ENCODE data around the gene FRAT2. TPM values are rescaled to one million over a fixed set of nuclear protein-coding genes. Genes with fewer than 3 reads are reported as not detected.

The FRAT2 gene
- total RNA-seq, 1 experiment from 2014 or later: 16.7 TPM

- in situ Hi-C loops (cut with HindIII; ENCODE audit: low pct_unique_long_range_greater_than_20kb, low sequenced_read_pairs): no loop called here
- no TSS peak for BruUV-seq (replicated peaks)
- DNase-seq (ENCODE audit: low read depth, low spot score) (no peak), ATAC-seq (no peak)
- Histone ChIP-seq H3K4me1 (ENCODE audit: control insufficient read depth, insufficient read depth, low read length) (no peaks in the 10 kb centered on the region), H3K36me3 (ENCODE audit: control insufficient read depth, insufficient read depth, low read length) (no peaks in the 10 kb centered on the region), H3K27ac (ENCODE audit: low read length) (no peak overlapping the region), H3K4me3 (ENCODE audit: low read depth in 2 of 2, low read length in 2 of 2) (no peak overlapping the region), H3K27me3 (ENCODE audit: control insufficient read depth, insufficient read depth, low read length) (no peaks in the 10 kb centered on the region), H3K9me3 (ENCODE audit: control insufficient read depth, insufficient read depth, low read depth, low read length) (no peaks in the 10 kb centered on the region)
- ChIA-PET POLR2A (no interaction called here), CTCF (interaction anchor here (0.5 kb wide), 1 partner anchor 10 kb away, joined by 3 read pairs; no protein-coding TSS in a partner anchor)
- intact Hi-C loops (cut with micrococcal nuclease; ENCODE audit: unreplicated experiment): no loop called here
- no peak for TF ChIP-seq POLR2AphosphoS5 (IDR thresholded peaks at IDR 0.05; ENCODE audit: low read depth, low read length)
- no peak for TF ChIP-seq REST (IDR thresholded peaks at IDR 0.05; ENCODE audit: insufficient read depth in 1 of 2, low read depth in 2 of 2, low read length in 1 of 2)
- TF ChIP-seq TCF7L2 (IDR thresholded peaks at IDR 0.05; ENCODE audit: low read depth, low read length): no peak
- no peak for TF ChIP-seq SIN3A (IDR thresholded peaks at IDR 0.05; ENCODE audit: borderline replicate concordance, insufficient read depth, low read depth, low read length)
- no peak for TF ChIP-seq CTCF (IDR thresholded peaks at IDR 0.05)
Measured at GRCh38 chr10:97307866-97308780, 26.4 kb downstream of the FRAT2 start.

- Histone ChIP-seq H3K27ac (ENCODE audit: low read length) (no peak overlapping the region), H3K4me3 (ENCODE audit: low read depth in 2 of 2, low read length in 2 of 2) (no peak overlapping the region), H3K36me3 (ENCODE audit: control insufficient read depth, insufficient read depth, low read length) (no peaks in the 10 kb centered on the region), H3K4me1 (ENCODE audit: control insufficient read depth, insufficient read depth, low read length) (no peaks in the 10 kb centered on the region), H3K27me3 (ENCODE audit: control insufficient read depth, insufficient read depth, low read length) (no peaks in the 10 kb centered on the region), H3K9me3 (ENCODE audit: control insufficient read depth, insufficient read depth, low read depth, low read length) (no peaks in the 10 kb centered on the region)
- ATAC-seq (0 out of 2 replicates have a peak, but pooled peaks have one; percentile 46), DNase-seq (ENCODE audit: low read depth, low spot score) (no peak)
- intact Hi-C loops (cut with micrococcal nuclease; ENCODE audit: unreplicated experiment) (no loop called here), in situ Hi-C loops (cut with HindIII; ENCODE audit: low pct_unique_long_range_greater_than_20kb, low sequenced_read_pairs) (no loop called here)
- BruUV-seq (replicated peaks): no TSS peak
- TF ChIP-seq REST (IDR thresholded peaks at IDR 0.05; ENCODE audit: insufficient read depth in 1 of 2, low read depth in 2 of 2, low read length in 1 of 2) (no peak), POLR2AphosphoS5 (IDR thresholded peaks at IDR 0.05; ENCODE audit: low read depth, low read length) (no peak), CTCF (IDR thresholded peaks at IDR 0.05) (no peak), TCF7L2 (IDR thresholded peaks at IDR 0.05; ENCODE audit: low read depth, low read length) (no peak), SIN3A (IDR thresholded peaks at IDR 0.05; ENCODE audit: borderline replicate concordance, insufficient read depth, low read depth, low read length) (no peak)
- ChIA-PET POLR2A (no interaction called here), CTCF (interaction anchor here (0.5 kb wide), 1 partner anchor 9 kb away, joined by 3 read pairs; no protein-coding TSS in a partner anchor)
Measured at GRCh38 chr10:97307441-97307840, 27.1 kb downstream of the FRAT2 start.
